ENCODE measurements around the gene S1PR2. TPM values are rescaled to one million over a fixed set of nuclear protein-coding genes. Genes with fewer than 3 reads are reported as not detected.
A peak's percentile ranks its signal among the peaks of the same experiment; 100 is the strongest.

S1PR2 gene
- total RNA-seq, 4 donors from 2014 or later, result 1.6 to 6.1 (median 3.3) TPM

- intact Hi-C loops (cut with DNase I), result loop anchor here (10.0 kb wide), 1 partner anchor 145 kb away; the partner anchor contains the start of genes EIF3G and P2RY11
- Histone ChIP-seq H3K4me1 (peaks cover 3 to 21% (median 13%) of the 10 kb centered on the region in 3 donors), H3K36me3 (peaks cover 12 to 52% (median 36%) of the 10 kb centered on the region in 3 donors), H3K4me3 (no peak overlapping the region), H3K27me3 (no peaks in the 10 kb centered on the region), H3K27ac (peak overlapping the region in 3 of 4 donors; percentile 9 to 49 (median 26)), H3K9me3 (no peaks in the 10 kb centered on the region)
- TF ChIP-seq CTCF (IDR thresholded peaks at IDR 0.05), result peak; percentile 41 to 73 (median 60)
- no peak for TF ChIP-seq POLR2A (IDR thresholded peaks at IDR 0.05)
- DNase-seq, result no peak
- 12 to 30% methylated on average over 3 to 9 of the region's 32 CpGs for WGBS, 2 donors
Observed at GRCh38 chr19:10259162-10259905, 28.2 kb upstream of the S1PR2 start.

GRCh38 chr19:10258080-10258710 lies 27.1 kb upstream of the S1PR2 start:
- H3K36me3 ChIP-seq, result peaks cover 12 to 62% (median 38%) of the 10 kb centered on the region in 3 donors

GRCh38 chr19:10256970-10257615 lies 26.0 kb upstream of the S1PR2 start:
- Histone ChIP-seq H3K4me3 (no peak overlapping the region), H3K27ac (no peak overlapping the region), H3K36me3 (peaks cover 12 to 62% (median 38%) of the 10 kb centered on the region in 3 donors), H3K9me3 (no peaks in the 10 kb centered on the region), H3K4me1 (peaks cover 3 to 42% (median 21%) of the 10 kb centered on the region in 3 donors), H3K27me3 (no peaks in the 10 kb centered on the region)
- intact Hi-C loops (cut with DNase I), result loop anchor here (10.0 kb wide), 1 partner anchor 142 kb away; the partner anchor contains the start of genes EIF3G and P2RY11
- 85 to 86% methylated on average over 8 to 9 of the region's 9 CpGs for WGBS, 2 donors
- DNase-seq, result no peak
- TF ChIP-seq POLR2A (IDR thresholded peaks at IDR 0.05) (no peak), CTCF (IDR thresholded peaks at IDR 0.05) (no peak)

More at GRCh38 chr19:10258080-10258710, 27.1 kb upstream of the S1PR2 start:
- DNase-seq, result no peak
- no peaks in the 10 kb centered on the region for H3K27me3 ChIP-seq
- peaks cover 3 to 33% (median 13%) of the 10 kb centered on the region in 3 donors for H3K4me1 ChIP-seq
- intact Hi-C loops (cut with DNase I), result loop anchor here (10.0 kb wide), 1 partner anchor 143 kb away; the partner anchor contains the start of genes EIF3G and P2RY11
- H3K9me3 ChIP-seq, result no peaks in the 10 kb centered on the region
- no peak overlapping the region for H3K4me3 ChIP-seq
- H3K27ac ChIP-seq, result no peak overlapping the region
- TF ChIP-seq CTCF (IDR thresholded peaks at IDR 0.05) (no peak), POLR2A (IDR thresholded peaks at IDR 0.05) (no peak)
- WGBS, 2 donors, result 100% methylated on average over 2 to 4 of the region's 18 CpGs

- Histone ChIP-seq H3K9me3 (no peaks in the 10 kb centered on the region), H3K4me3 (no peak overlapping the region), H3K27me3 (no peaks in the 10 kb centered on the region), H3K27ac (no peak overlapping the region), H3K36me3 (peaks cover 12 to 62% (median 38%) of the 10 kb centered on the region in 3 donors), H3K4me1 (peaks cover 3 to 42% (median 21%) of the 10 kb centered on the region in 3 donors)
- 100% methylated on average over 1 to 2 of the region's 18 CpGs for WGBS, 2 donors
- TF ChIP-seq CTCF (IDR thresholded peaks at IDR 0.05) (no peak), POLR2A (IDR thresholded peaks at IDR 0.05) (no peak)
- DNase-seq, result no peak
- intact Hi-C loops (cut with DNase I), result loop anchor here (10.0 kb wide), 1 partner anchor 142 kb away; the partner anchor contains the start of genes EIF3G and P2RY11
Observed at GRCh38 chr19:10256551-10256950, 25.4 kb upstream of the S1PR2 start.

All from esophagus squamous epithelium (tissue), 5 donors.